SK-N-SH treated with all-trans-retinoic acid at 6 μM for 48 hours (cell line): Measurements from ENCODE around the gene KCNE5.
"Not testable (repeated sequence)": the region's sequence is repeated elsewhere in the genome, so short reads cannot be mapped to it uniquely, and the experiment has no call there.

Experiments used
- ATAC-seq: fragments of 200-7000 bp; cut with Tn5 transposase; 3 replicates; pipeline ENCODE4 v1.9.1; 2020; ENCODE audit warnings: mild to moderate bottlenecking, moderate library complexity
- BACH2 ChIP-seq: fragments of 250-450 bp; sonication (Bioruptor Pico); IDR thresholded peaks from 2 replicates; pipeline ENCODE4 v1.9.0; 2021; ENCODE audit warnings: mild to moderate bottlenecking, borderline replicate concordance
- CSDC2 ChIP-seq: fragments of 250-450 bp; sonication (Bioruptor Pico); IDR thresholded peaks from 2 replicates; pipeline ENCODE4 v1.5.0; 2020; ENCODE audit warnings: mild to moderate bottlenecking, moderate library complexity
- CSRNP3 ChIP-seq: fragments of 250-450 bp; sonication (Bioruptor Pico); IDR thresholded peaks from 2 replicates; pipeline ENCODE4 v1.5.1; 2021; ENCODE audit warnings: mild to moderate bottlenecking, moderate library complexity
- ESRRG ChIP-seq: fragments of 250-450 bp; sonication (Bioruptor Pico); IDR thresholded peaks from 2 replicates; pipeline ENCODE4 v1.6.1; 2021; ENCODE audit warnings: mild to moderate bottlenecking
- GLIS3 ChIP-seq: fragments of 250-450 bp; sonication (Bioruptor Pico); IDR thresholded peaks from 2 replicates; pipeline ENCODE4 v1.5.0; 2020; ENCODE audit warnings: mild to moderate bottlenecking, moderate library complexity
- ISL1 ChIP-seq: fragments of 250-450 bp; sonication (Bioruptor Pico); IDR thresholded peaks from 2 replicates; pipeline ENCODE4 v2.1.2; 2022; ENCODE audit warnings: mild to moderate bottlenecking, moderate library complexity
- OSR1 ChIP-seq: fragments of 250-450 bp; sonication (Bioruptor Pico); IDR thresholded peaks from 2 replicates; pipeline ENCODE4 v1.8.0; 2022; ENCODE audit warnings: moderate library complexity, mild to moderate bottlenecking, inconsistent platforms
- POU6F1 ChIP-seq: fragments of 250-450 bp; sonication (Bioruptor Pico); IDR thresholded peaks from 2 replicates; pipeline ENCODE4 v1.8.0; 2021; ENCODE audit warnings: low read depth, mild to moderate bottlenecking, moderate library complexity, borderline replicate concordance
- PPARA ChIP-seq: fragments of 250-450 bp; sonication (Bioruptor Pico); IDR thresholded peaks from 2 replicates; pipeline ENCODE4 v1.5.0; 2020; ENCODE audit warnings: mild to moderate bottlenecking, borderline replicate concordance
- RARB ChIP-seq: fragments of 250-450 bp; sonication (Bioruptor Pico); IDR thresholded peaks from 2 replicates; pipeline ENCODE4 v1.8.0; 2021; ENCODE audit warnings: mild to moderate bottlenecking, moderate library complexity
- SNAI2 ChIP-seq: fragments of 250-450 bp; sonication (Bioruptor Pico); IDR thresholded peaks from 2 replicates; pipeline ENCODE4 v1.5.0; 2020; ENCODE audit warnings: mild to moderate bottlenecking, moderate library complexity
- TCF4 ChIP-seq: fragments of 250-450 bp; sonication (Bioruptor Pico); IDR thresholded peaks from 2 replicates; pipeline ENCODE4 v1.8.0; 2021; ENCODE audit warnings: mild to moderate bottlenecking, moderate library complexity, borderline replicate concordance
- TOX ChIP-seq: fragments of 250-450 bp; sonication (Bioruptor Pico); IDR thresholded peaks from 2 replicates; pipeline ENCODE4 v1.8.0; 2021; ENCODE audit warnings: mild to moderate bottlenecking, moderate library complexity, borderline replicate concordance
- ZC3H10 ChIP-seq: fragments of 250-450 bp; sonication (Bioruptor Pico); IDR thresholded peaks from 2 replicates; pipeline ENCODE4 v1.5.1; 2021; ENCODE audit warnings: mild to moderate bottlenecking, moderate library complexity
- ZFP30 ChIP-seq: fragments of 450-650 bp; formaldehyde crosslinking; IDR thresholded peaks from 2 replicates; pipeline ENCODE4 v1.5.0; 2022; ENCODE audit warnings: mild to moderate bottlenecking, moderate library complexity
- ZNF565 ChIP-seq: fragments of 450-650 bp; formaldehyde crosslinking; conservative IDR thresholded peaks from 2 replicates; pipeline ENCODE4 v1.5.0; 2020; ENCODE audit warnings: low read depth, mild to moderate bottlenecking, moderate library complexity
- ZNF70 ChIP-seq: fragments of 450-650 bp; formaldehyde crosslinking; IDR thresholded peaks from 2 replicates; pipeline ENCODE4 v1.5.0; 2020; ENCODE audit warnings: mild to moderate bottlenecking, moderate library complexity
- ZNF8 ChIP-seq: fragments of 450-650 bp; formaldehyde crosslinking; IDR thresholded peaks from 2 replicates; pipeline ENCODE4 v1.5.0; 2020; ENCODE audit warnings: mild to moderate bottlenecking, moderate library complexity
- TF ChIP-seq, protein P1 (sequence below): fragments of 250-450 bp; sonication (Bioruptor Pico); IDR thresholded peaks from 2 replicates; pipeline ENCODE4 v1.5.0; 2020; ENCODE audit warnings: mild to moderate bottlenecking, moderate library complexity

KCNE5 gene, protein sequence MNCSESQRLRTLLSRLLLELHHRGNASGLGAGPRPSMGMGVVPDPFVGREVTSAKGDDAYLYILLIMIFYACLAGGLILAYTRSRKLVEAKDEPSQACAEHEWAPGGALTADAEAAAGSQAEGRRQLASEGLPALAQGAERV

DNA sequence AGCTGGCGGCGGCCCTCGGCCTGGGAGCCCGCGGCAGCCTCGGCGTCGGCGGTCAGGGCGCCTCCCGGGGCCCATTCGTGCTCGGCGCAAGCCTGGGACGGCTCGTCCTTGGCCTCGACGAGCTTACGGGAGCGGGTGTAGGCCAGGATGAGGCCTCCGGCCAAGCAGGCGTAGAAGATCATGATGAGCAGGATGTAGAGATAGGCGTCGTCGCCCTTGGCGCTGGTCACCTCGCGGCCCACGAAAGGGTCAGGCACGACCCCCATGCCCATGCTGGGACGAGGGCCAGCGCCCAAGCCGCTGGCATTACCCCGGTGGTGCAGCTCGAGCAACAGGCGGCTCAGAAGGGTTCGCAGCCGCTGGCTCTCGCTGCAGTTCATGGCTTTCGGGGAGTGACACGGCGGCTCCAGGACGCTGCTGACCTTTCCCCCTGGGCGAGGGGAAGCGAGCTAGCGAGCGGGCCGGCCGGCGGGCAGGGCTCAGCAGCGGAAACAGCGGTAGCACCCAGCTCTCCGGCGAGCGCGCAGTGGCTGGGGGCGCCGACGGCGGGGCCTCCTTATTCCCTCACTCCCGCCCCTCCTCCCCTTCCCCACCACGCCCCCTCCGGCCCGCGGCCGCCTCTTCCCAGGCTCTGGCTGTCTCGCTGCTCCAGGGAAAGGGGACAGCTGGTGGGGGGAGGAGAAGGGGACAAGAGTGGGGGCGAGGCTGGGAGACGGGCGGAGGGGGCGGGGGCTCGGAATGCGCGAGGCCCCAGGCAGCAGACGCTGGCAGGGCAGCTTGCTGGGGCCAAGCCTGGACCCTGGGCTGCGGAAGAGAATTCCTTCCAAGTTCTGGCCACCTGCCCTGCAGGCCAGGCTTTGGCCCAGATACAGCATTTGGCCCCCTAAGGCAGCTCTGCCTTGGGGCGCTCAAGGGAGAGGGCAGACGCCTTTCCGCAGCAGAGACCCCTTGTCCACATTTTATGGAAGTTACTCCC, at the start of gene KCNE5:
KCNE5 (minus strand) TSS at position 532 of the 976 bp plus-strand sequence; CDS start at position 380, 152 bp downstream.
- no peak for TF ChIP-seq BACH2 (CRISPR knock-in tag)
- TF ChIP-seq, all 23 proteins: peak for 0
- no peak for ATAC-seq

- TF ChIP-seq GLIS3 (CRISPR knock-in tag) (no peak), POU6F1 (CRISPR knock-in tag) (no peak), ISL1 (CRISPR knock-in tag) (no peak), CSDC2 (CRISPR knock-in tag) (no peak)
- TF ChIP-seq, all 23 proteins: peak for 0
- ATAC-seq: no peak
Measured at GRCh38 chrX:109672239-109672638, 47.3 kb upstream of the KCNE5 start.

- not testable (repeated sequence) for ATAC-seq
Measured at GRCh38 chrX:109671170-109671569, 46.2 kb upstream of the KCNE5 start.

GRCh38 chrX:109667986-109668385, 43.0 kb upstream of the KCNE5 start:
- ATAC-seq: no peak
- no peak for TF ChIP-seq ZNF70 (CRISPR knock-in tag)
- TF ChIP-seq TCF4 (CRISPR knock-in tag): no peak
- TF ChIP-seq ISL1 (CRISPR knock-in tag): no peak
- TF ChIP-seq GLIS3 (CRISPR knock-in tag): no peak
- TF ChIP-seq ESRRG (CRISPR knock-in tag): no peak
- no peak for TF ChIP-seq ZNF8 (CRISPR knock-in tag)

GRCh38 chrX:109660435-109661143, 35.6 kb upstream of the KCNE5 start:
- TF ChIP-seq RARB (CRISPR knock-in tag) (no peak), PPARA (CRISPR knock-in tag) (no peak), ESRRG (CRISPR knock-in tag) (no peak), GLIS3 (CRISPR knock-in tag) (no peak)
- TF ChIP-seq, protein P1, sequence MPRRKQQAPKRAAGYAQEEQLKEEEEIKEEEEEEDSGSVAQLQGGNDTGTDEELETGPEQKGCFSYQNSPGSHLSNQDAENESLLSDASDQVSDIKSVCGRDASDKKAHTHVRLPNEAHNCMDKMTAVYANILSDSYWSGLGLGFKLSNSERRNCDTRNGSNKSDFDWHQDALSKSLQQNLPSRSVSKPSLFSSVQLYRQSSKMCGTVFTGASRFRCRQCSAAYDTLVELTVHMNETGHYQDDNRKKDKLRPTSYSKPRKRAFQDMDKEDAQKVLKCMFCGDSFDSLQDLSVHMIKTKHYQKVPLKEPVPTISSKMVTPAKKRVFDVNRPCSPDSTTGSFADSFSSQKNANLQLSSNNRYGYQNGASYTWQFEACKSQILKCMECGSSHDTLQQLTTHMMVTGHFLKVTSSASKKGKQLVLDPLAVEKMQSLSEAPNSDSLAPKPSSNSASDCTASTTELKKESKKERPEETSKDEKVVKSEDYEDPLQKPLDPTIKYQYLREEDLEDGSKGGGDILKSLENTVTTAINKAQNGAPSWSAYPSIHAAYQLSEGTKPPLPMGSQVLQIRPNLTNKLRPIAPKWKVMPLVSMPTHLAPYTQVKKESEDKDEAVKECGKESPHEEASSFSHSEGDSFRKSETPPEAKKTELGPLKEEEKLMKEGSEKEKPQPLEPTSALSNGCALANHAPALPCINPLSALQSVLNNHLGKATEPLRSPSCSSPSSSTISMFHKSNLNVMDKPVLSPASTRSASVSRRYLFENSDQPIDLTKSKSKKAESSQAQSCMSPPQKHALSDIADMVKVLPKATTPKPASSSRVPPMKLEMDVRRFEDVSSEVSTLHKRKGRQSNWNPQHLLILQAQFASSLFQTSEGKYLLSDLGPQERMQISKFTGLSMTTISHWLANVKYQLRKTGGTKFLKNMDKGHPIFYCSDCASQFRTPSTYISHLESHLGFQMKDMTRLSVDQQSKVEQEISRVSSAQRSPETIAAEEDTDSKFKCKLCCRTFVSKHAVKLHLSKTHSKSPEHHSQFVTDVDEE: no peak
- ATAC-seq: no peak

DNA sequence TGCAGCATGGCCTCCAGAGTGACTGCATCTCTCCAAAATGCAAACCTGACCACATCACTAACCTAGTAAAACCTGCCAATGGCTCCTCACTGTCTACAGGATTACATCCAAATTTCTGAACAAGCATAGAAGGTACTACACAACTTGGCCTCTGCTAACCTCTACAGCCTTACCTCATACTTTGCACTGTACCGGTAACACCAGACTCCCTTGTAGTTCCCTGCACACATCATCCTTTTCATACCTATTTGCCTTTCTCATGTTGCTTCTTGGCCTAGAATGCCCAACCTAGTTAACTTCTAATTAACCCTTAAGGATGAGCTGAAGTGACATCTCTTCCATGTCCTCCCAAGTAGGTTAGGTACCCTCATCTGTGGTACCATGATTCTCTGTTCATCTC, 33.4 kb upstream of the KCNE5 start:
- no peak for ATAC-seq
- no peak for TF ChIP-seq ZNF70 (CRISPR knock-in tag)
- no peak for TF ChIP-seq TOX (CRISPR knock-in tag)
- TF ChIP-seq PPARA (CRISPR knock-in tag): no peak
- TF ChIP-seq BACH2 (CRISPR knock-in tag): no peak
- TF ChIP-seq CSDC2 (CRISPR knock-in tag): no peak
- TF ChIP-seq ZC3H10 (CRISPR knock-in tag): no peak
- TF ChIP-seq SNAI2 (CRISPR knock-in tag): no peak
- no peak for TF ChIP-seq RARB (CRISPR knock-in tag)
- TF ChIP-seq CSRNP3 (CRISPR knock-in tag): no peak
- no peak for TF ChIP-seq GLIS3 (CRISPR knock-in tag)
- TF ChIP-seq ESRRG (CRISPR knock-in tag): no peak
- no peak for TF ChIP-seq ZFP30 (CRISPR knock-in tag)
- no peak for TF ChIP-seq ISL1 (CRISPR knock-in tag)
- TF ChIP-seq TCF4 (CRISPR knock-in tag): no peak
- TF ChIP-seq OSR1 (CRISPR knock-in tag): no peak
- no peak for TF ChIP-seq ZNF565 (CRISPR knock-in tag)

GRCh38 chrX:109657364-109657763, 32.4 kb upstream of the KCNE5 start:
- not testable (repeated sequence) for ATAC-seq
